ENCODE measurements around the gene DLK1. TPM values are rescaled to one million over a fixed set of nuclear protein-coding genes. Genes with fewer than 3 reads are reported as not detected.

The DLK1 gene
- total RNA-seq, 1 donor from 2014 or later = 1.3 TPM

GRCh38 chr14:100775831-100776591 lies 49.3 kb downstream of the DLK1 start:
- peaks cover 7% of the 10 kb centered on the region for H3K36me3 Mint-ChIP-seq (ENCODE audit: low read depth, unreplicated experiment)
- H3K27ac Mint-ChIP-seq (ENCODE audit: unreplicated experiment) = no peak overlapping the region
- TF ChIP-seq, protein P1, sequence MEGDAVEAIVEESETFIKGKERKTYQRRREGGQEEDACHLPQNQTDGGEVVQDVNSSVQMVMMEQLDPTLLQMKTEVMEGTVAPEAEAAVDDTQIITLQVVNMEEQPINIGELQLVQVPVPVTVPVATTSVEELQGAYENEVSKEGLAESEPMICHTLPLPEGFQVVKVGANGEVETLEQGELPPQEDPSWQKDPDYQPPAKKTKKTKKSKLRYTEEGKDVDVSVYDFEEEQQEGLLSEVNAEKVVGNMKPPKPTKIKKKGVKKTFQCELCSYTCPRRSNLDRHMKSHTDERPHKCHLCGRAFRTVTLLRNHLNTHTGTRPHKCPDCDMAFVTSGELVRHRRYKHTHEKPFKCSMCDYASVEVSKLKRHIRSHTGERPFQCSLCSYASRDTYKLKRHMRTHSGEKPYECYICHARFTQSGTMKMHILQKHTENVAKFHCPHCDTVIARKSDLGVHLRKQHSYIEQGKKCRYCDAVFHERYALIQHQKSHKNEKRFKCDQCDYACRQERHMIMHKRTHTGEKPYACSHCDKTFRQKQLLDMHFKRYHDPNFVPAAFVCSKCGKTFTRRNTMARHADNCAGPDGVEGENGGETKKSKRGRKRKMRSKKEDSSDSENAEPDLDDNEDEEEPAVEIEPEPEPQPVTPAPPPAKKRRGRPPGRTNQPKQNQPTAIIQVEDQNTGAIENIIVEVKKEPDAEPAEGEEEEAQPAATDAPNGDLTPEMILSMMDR (IDR thresholded peaks at IDR 0.05; ENCODE audit: unreplicated experiment) = no peak
- H3K4me3 Mint-ChIP-seq (ENCODE audit: unreplicated experiment) = no peak overlapping the region
- DNase-seq (ENCODE audit: low spot score) = no peak
- peaks cover 6% of the 10 kb centered on the region for H3K9me3 Mint-ChIP-seq (ENCODE audit: unreplicated experiment)
- peaks cover 6% of the 10 kb centered on the region for H3K27me3 Mint-ChIP-seq (ENCODE audit: unreplicated experiment)
- peaks cover 14% of the 10 kb centered on the region for H3K4me1 Mint-ChIP-seq (ENCODE audit: unreplicated experiment)

GRCh38 chr14:100776681-100777365 lies 50.1 kb downstream of the DLK1 start:
- H3K4me3 Mint-ChIP-seq (ENCODE audit: unreplicated experiment) = no peak overlapping the region
- no peak for DNase-seq (ENCODE audit: low spot score)
- no peaks in the 10 kb centered on the region for H3K9me3 Mint-ChIP-seq (ENCODE audit: unreplicated experiment)
- no peaks in the 10 kb centered on the region for H3K36me3 Mint-ChIP-seq (ENCODE audit: low read depth, unreplicated experiment)
- peaks cover 8% of the 10 kb centered on the region for H3K4me1 Mint-ChIP-seq (ENCODE audit: unreplicated experiment)
- TF ChIP-seq, protein P1 (IDR thresholded peaks at IDR 0.05; ENCODE audit: unreplicated experiment) = no peak
- H3K27ac Mint-ChIP-seq (ENCODE audit: unreplicated experiment) = no peak overlapping the region
- H3K27me3 Mint-ChIP-seq (ENCODE audit: unreplicated experiment) = peaks cover 4% of the 10 kb centered on the region

- Mint-ChIP-seq H3K4me1 (ENCODE audit: unreplicated experiment) (peaks cover 8% of the 10 kb centered on the region), H3K36me3 (ENCODE audit: low read depth, unreplicated experiment) (no peaks in the 10 kb centered on the region), H3K27me3 (ENCODE audit: unreplicated experiment) (peaks cover 4% of the 10 kb centered on the region), H3K9me3 (ENCODE audit: unreplicated experiment) (no peaks in the 10 kb centered on the region), H3K27ac (ENCODE audit: unreplicated experiment) (no peak overlapping the region), H3K4me3 (ENCODE audit: unreplicated experiment) (no peak overlapping the region)
- DNase-seq (ENCODE audit: low spot score) = no peak
- TF ChIP-seq, protein P1 (IDR thresholded peaks at IDR 0.05; ENCODE audit: unreplicated experiment) = no peak
Measured at GRCh38 chr14:100777366-100777817, 50.7 kb downstream of the DLK1 start.

GRCh38 chr14:100777818-100778525 lies 51.3 kb downstream of the DLK1 start:
- Mint-ChIP-seq H3K4me1 (ENCODE audit: unreplicated experiment) (peaks cover 8% of the 10 kb centered on the region), H3K27me3 (ENCODE audit: unreplicated experiment) (peaks cover 7% of the 10 kb centered on the region), H3K36me3 (ENCODE audit: low read depth, unreplicated experiment) (no peaks in the 10 kb centered on the region), H3K4me3 (ENCODE audit: unreplicated experiment) (no peak overlapping the region), H3K9me3 (ENCODE audit: unreplicated experiment) (no peaks in the 10 kb centered on the region), H3K27ac (ENCODE audit: unreplicated experiment) (no peak overlapping the region)
- DNase-seq (ENCODE audit: low spot score) = no peak
- TF ChIP-seq, protein P1 (IDR thresholded peaks at IDR 0.05; ENCODE audit: unreplicated experiment) = no peak
